Vagina (tissue), 2 donors: ENCODE data around the gene AP3S1.

Experiments used
- POLR2A ChIP-seq, 2 donors: fragments of 450-650 bp; IDR thresholded peaks; one replicate each; pipeline ENCODE4 v1.6.1; 2017; ENCODE audit warnings: antibody characterized with exemption in 2 of 2, mild to moderate bottlenecking in 2 of 2, moderate library complexity in 2 of 2
- TF ChIP-seq, protein P1 (sequence below), 3 experiments: fragments of 450-650 bp in 2 of 3; fragments of 200-600 bp in 1 of 3; sonication (generic) in 1 of 3; IDR thresholded peaks; one replicate each; pipeline ENCODE4 v1.5.1; 2017 to 2019; ENCODE audit warnings: antibody characterized with exemption in 3 of 3, mild to moderate bottlenecking in 2 of 3, moderate library complexity in 2 of 3

DNA sequence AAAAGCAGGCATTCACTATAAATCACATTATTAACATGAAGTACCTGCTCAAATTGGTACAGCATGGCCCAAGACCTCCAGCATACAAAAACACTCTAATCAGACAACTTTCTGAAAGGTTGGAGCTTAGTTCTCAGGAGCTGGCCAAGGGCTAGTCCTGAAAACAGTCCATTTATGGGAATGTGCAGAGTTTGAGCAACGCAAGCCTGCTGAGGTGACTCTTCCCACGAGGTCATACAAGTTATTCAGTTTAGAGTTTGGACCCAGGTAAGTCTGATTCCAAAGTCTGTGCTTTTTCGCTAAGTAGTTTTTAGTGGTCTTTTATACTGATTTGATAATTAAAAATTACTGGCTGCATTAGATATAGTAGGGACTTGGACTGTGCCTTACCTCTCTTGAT lies 52.6 kb downstream of the AP3S1 start:
- TF ChIP-seq POLR2A (IDR thresholded peaks at IDR 0.05): no peak
- TF ChIP-seq, protein P1, sequence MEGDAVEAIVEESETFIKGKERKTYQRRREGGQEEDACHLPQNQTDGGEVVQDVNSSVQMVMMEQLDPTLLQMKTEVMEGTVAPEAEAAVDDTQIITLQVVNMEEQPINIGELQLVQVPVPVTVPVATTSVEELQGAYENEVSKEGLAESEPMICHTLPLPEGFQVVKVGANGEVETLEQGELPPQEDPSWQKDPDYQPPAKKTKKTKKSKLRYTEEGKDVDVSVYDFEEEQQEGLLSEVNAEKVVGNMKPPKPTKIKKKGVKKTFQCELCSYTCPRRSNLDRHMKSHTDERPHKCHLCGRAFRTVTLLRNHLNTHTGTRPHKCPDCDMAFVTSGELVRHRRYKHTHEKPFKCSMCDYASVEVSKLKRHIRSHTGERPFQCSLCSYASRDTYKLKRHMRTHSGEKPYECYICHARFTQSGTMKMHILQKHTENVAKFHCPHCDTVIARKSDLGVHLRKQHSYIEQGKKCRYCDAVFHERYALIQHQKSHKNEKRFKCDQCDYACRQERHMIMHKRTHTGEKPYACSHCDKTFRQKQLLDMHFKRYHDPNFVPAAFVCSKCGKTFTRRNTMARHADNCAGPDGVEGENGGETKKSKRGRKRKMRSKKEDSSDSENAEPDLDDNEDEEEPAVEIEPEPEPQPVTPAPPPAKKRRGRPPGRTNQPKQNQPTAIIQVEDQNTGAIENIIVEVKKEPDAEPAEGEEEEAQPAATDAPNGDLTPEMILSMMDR (IDR thresholded peaks at IDR 0.05): no peak
